WI38 (cell line): Measurements from ENCODE around the gene RAB40B.

ENCODE experiments used
- H3K4me3 ChIP-seq: 2 replicates; pipeline ENCODE4 v1.5.1; 2011; ENCODE audit warnings: low read depth, mild to moderate bottlenecking, control low read depth, low read length
- CTCF ChIP-seq: IDR thresholded peaks from 2 replicates; pipeline ENCODE4 v1.5.1; 2012; ENCODE audit warnings: low read depth, mild to moderate bottlenecking, control low read depth, low read length

The RAB40B gene

DNA sequence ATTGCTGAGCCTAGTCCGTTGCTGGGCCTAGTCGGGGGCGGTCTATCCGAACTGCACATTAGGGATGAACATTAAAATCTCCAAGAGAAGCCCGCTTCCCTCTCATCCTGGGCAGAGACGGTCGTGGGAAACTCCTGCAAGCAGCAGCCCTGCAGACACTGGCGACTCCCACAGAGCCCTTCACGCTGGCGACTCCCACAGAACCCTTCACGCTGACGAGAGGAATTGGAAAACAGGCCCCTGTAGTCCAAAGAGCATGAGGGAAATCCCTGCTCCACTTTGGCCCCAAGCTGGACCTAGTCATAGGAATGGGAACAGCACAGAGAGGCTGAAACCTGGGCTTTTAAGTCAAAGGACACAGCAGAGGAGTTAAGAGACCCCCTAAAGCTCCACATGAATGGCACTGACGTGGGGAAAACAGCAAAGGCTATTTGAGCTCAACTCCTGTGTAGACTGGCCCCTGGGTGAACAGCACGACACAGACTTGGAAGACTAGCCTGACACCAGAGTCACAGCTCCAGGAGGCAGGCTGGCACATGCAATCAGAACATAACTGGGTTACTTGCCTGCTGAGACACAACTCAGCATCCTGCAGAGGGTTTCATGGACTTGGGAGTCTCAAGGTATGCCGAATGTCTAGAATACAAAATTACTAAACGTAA is 92.4 kb downstream of the RAB40B start:
- no peak overlapping the region for H3K4me3 ChIP-seq
- no peak for TF ChIP-seq CTCF
